Stimulated activated CD4-positive, alpha-beta T cell treated with anti-CD3 and anti-CD28 coated beads, TNF-alpha, amount 100 ng/mL, for 4 hours (primary cell): Measurements from ENCODE around the gene MKLN1.
"Not testable (repeated sequence)": the region's sequence is repeated elsewhere in the genome, so short reads cannot be mapped to it uniquely, and the experiment has no call there.

Source experiments
- DNase-seq, 3 experiments: peaks; one replicate each; pipeline ENCODE4 v3.0.0-alpha.2; 2020; ENCODE audit warnings: low read depth in 3 of 3

MKLN1 gene

GRCh38 chr7:131312838-131313237, 14.8 kb upstream of the MKLN1 start:
- DNase-seq: no peak

DNA sequence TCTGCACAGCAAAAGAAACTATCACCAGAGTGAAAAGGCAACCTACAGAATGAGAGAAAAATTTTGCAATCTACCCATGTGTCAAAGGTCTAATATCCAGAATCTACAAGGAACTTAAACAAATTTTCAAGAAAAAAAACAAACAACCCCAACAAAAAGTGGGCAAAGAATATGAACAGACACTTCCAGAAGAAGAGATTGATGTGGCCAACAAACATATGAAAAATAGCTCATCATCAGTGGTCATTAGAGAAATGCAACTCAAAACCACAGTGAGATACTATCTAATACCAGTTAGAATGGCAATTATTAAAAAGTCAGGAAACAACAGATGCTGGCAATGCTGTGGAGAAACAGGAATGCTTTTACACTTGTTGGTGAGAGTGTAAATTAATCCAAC, 7.1 kb upstream of the MKLN1 start:
- DNase-seq: no peak

DNA sequence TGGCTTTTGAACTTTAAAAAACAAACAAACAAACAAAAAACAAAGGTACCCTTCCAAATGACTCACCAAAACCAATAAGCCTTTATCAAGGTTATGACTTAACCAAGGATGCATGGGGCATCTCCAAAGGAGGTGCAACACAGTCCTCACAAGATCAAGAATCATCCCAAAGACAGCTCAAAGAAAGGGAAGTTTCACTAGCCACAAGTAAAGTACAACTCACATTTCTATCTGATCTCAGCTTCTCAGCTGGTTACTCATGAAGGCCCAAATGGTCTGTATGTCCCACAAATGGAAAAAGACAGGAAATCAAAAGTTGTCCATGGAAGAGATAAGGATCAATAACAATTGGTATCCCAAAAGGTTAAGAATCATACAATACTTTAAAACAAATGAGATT, 6.0 kb upstream of the MKLN1 start:
- DNase-seq: no peak

GRCh38 chr7:131322061-131322460, 5.6 kb upstream of the MKLN1 start:
- DNase-seq: no peak

DNA sequence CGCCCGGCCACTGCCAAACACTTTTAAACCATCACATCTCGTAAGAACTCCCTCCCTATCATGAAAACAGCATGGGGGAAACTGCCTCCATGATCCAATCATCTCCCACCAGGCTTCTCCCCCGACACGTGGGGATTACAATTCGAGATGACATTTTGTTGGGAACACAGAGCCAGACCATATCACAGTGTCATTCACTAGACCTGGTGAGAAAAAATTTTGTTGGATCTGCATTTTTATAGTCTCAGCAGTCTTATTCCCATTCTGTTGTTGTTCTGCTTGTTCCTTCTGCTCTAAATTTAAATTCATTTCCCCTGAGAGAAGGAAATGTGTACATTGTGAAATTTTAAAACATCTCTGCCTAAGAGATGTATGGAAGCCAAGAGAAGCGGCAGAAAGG, 4.8 kb upstream of the MKLN1 start:
- DNase-seq: no peak

DNA sequence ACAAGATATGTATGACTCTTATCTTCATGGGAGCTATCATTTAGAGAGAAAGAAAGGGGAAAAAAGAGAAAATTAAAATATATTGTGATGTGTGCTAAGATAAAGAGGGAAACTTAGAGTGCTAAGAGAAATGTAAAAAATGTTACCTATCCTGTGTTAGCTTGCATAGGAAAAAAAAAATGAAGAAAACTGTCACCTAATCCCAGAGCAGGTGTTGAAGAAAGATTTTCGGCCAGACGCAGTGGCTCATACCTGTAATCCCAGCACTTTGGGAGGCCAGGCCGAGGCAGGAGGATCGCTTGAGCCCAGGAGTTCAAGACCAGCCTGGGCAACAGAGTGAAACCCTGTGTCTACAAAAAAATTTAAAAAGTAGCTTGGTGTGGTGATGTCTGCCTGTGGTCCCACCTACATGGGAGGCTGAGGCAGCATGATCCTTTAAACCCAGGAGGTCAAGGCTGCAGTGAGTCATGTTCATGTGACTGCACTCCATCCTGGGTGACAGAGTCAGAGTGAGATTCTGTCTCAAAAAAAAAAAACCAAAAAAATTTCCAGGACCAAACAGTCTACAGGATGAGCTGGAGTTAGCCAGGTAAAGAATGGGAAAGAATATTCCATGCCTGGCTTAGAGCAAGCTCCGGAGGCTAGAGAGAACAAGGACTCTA, 2.4 kb upstream of the MKLN1 start:
- DNase-seq: peak in 1 of 3 experiments; percentile 5

GRCh38 chr7:131326576-131326975, 1.1 kb upstream of the MKLN1 start:
- no peak for DNase-seq

DNA sequence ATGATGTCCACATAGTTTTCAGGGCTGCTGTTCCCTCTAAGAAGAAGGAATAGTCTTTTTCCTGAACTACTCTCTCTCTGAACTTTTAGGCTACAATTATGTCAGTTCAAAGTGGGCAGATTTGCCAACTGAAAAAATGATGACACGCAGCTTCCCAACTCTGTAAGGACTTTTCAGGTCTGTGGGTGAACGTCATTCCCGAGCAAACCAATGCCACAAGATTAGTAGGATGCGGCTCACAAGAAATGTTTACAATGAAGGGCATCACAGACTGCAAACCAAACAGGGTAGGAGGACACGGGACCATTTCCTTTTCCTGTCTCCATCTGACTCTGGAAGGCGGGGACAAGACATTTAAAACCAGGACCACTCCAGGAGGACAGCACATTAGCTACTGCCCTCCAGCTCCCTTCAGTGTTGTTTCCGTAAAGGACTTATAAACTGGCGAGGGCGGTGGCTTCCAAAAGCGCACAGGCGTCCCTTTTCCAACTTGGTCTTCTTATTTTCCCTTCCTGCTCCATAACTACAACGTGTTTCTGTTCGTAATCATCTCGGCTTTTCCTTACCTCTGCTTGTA, 539 bp upstream of the MKLN1 start:
- no peak for DNase-seq

DNA sequence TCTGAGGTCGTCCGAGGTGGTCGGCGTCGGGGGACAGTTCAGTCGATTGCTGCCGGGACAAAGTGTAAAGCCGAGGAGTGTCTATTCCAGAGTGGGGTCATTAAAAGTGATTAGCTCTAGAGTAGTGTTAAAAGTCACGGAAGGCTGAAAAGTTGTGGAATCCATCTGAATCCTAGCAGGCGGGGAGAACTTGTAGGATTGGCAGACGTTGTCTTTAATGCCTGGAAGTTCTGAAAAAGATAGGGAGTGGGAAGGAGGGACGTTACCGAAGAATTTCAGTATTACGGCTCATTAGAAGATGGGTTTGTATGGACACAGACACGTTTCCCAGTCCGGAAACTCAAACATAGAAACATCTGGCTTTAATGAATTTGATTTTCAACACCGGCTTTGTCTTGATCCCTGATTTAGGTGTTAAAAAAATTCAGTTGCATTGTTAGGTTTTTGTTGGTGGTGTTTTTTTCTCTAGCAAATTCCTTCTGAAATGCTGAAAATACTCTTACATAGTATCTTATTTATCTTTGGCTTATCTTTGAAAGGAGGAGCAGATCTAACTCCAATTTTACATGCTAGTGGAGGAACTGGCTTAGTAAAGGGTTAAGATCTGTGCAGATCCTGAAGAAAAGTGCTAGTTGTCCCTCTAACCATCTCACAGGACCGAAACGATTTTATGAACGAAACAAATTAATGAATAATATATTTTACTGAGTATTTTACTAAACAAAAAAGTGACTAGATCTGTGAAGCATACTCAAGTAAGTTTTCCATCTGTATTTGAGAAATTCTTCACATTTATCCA, 900 bp downstream of the MKLN1 start:
- no peak for DNase-seq

DNA sequence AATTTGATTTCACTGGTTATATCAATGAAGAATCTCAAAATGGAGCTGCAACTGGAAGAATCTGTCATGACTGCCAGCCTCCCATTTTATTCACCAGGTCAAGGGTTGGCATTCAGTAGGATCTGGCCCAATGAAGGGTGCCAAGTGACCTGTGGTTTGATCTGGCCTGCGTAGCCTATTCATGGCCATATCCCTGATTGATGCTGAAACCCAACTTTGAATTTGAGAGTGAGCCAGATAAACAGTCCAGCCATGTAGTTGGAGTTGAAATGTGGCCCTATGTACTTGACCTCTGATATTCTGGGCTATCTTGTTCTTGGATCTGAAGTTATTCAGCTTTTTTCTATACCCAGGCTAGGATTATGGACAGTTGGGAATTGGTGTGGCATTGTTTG, 1.5 kb downstream of the MKLN1 start:
- no peak for DNase-seq

DNA sequence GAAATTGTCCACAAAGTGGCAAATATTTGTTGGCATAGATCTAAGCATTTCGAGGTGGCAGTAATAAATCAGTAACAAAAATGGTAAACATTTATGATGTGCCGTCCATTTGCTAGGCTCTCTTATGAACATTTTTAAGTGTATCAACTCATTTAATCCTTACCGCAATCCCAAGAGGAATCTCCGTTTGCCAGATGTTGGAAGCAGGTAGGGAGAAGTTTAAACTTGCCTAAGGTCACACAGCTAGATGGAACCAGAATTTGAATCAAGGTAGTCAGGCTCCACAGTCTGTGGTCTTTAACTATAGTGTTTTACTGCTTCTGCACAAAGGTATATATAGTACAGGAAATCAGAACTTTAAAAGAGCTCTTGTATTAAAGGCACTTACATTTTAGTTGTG, 2.6 kb downstream of the MKLN1 start:
- no peak for DNase-seq

DNA sequence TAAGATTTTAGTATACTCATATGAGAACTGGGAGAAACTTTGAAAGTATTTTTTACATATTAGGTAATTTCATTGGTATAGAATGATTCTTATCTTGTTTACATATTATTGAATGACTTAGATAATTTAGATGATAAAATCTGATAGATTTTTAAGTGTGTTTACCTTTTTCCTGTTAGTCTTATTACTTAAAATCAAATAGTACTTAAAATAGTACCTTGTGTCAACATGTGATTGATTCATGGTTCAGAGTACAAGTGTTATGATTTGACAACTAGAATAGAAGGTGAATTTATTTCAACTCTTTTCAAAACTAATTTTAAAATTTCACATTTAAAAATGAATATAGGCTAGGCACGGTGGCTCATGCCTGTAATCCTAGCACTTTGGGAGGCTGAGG, 4.1 kb downstream of the MKLN1 start:
- no peak for DNase-seq

- DNase-seq: not testable (repeated sequence)
Observed at GRCh38 chr7:131332729-131333128, 5.1 kb downstream of the MKLN1 start.

DNA sequence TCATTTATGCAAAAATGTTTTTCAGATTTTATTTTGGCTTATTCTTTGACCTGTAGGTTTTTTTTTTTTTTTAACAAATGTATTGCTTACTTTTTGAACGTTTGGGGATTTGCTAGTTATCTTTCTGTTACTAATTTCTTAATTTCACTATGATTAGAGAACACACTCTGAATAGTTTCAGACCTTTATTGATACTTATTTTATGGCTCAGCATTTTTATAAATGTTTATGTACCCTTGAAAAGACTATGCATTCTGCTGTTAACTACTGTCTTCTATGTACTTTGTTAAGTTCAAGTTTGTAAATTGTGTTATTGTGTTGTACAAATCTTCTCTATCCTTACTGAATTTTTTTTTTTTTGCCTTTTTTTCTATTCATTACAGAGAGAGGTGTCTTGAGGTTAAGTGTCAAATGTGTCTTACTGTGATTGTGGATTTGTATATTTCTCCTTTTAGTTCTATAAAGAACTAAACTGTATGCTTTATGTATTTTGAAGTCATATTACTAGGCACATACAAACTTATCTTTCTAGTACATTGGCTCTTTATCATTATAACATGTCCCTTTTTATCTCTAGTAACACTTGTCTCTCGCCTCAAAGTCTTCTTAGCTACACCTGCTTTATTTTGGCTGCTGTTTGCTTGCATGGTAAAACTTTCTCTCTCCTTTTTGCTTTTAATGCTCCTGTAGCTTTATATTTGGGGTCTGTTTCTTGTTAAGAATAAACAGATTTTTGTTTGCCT, 8.1 kb downstream of the MKLN1 start:
- no peak for DNase-seq

DNA sequence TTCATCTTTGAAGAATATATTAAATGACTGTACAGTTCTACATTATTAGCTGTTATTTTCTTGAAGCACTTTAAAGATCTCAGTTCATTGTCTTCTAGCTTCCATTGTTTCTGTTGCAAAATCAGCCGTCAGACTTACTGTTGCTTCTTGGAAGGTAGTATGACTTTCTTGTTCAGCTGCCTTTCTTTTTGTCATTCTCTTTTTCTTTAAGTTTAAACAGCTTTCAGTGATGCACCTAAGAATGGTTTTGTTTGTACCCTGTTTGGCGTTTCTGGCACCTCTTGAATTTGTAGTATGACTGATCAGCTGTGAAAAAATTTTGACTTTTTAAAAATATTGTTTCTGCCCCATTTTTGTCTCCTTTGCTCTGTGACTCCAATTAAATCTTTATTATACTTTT, 9.3 kb downstream of the MKLN1 start:
- DNase-seq: no peak

- no peak for DNase-seq
Observed at GRCh38 chr7:131338173-131338572, 10.5 kb downstream of the MKLN1 start.

GRCh38 chr7:131338691-131339390, 11.2 kb downstream of the MKLN1 start:
- no peak for DNase-seq

GRCh38 chr7:131341690-131342089, 14.0 kb downstream of the MKLN1 start:
- DNase-seq: no peak

GRCh38 chr7:131342864-131343442, 15.3 kb downstream of the MKLN1 start:
- DNase-seq: no peak

GRCh38 chr7:131346885-131347592, 19.4 kb downstream of the MKLN1 start:
- no peak for DNase-seq

GRCh38 chr7:131352032-131352431, 24.4 kb downstream of the MKLN1 start:
- no peak for DNase-seq
